ENCODE measurements around the gene IRF2BP1. TPM values are rescaled to one million over a fixed set of nuclear protein-coding genes. Genes with fewer than 3 reads are reported as not detected.
"Not testable (repeated sequence)": the region's sequence is repeated elsewhere in the genome, so short reads cannot be mapped to it uniquely, and the experiment has no call there.

IRF2BP1 gene
- total and polyA plus RNA-seq, 12 donors: 8.0 to 23.0 (median 19.5) TPM

DNA sequence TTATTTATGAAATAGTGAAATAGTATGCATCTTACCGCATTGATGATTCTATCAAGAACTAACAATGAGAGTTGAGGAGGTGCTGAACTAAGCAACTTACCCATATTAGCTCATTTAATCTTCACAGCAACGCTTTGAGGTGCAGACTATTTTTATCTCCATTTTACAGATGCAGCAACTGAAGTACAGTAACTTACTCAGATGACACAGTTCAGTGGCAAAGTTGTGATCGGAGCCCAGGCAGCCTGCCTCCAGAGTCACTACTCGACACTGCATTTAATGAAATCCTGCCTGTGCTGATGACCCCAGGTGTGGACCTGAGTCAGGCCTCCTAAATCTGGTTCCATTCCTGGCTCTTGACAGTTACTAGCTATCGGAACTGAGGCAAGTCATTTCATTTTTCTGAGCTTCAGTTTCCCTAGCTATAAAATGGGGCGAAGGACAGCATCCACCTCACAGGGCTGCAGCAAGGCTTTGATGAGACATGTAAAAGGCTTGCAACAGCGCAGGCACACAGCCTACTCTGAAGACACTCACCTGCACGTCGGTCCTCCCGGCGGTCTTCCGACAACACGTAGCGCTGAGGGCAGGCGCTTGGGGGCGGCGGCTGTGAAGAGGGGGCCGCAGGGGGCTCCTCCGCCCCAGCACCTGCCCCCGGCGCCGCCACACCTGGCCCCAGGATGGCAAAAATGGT, 14.9 kb upstream of the IRF2BP1 start:
- TF ChIP-seq, protein P1, sequence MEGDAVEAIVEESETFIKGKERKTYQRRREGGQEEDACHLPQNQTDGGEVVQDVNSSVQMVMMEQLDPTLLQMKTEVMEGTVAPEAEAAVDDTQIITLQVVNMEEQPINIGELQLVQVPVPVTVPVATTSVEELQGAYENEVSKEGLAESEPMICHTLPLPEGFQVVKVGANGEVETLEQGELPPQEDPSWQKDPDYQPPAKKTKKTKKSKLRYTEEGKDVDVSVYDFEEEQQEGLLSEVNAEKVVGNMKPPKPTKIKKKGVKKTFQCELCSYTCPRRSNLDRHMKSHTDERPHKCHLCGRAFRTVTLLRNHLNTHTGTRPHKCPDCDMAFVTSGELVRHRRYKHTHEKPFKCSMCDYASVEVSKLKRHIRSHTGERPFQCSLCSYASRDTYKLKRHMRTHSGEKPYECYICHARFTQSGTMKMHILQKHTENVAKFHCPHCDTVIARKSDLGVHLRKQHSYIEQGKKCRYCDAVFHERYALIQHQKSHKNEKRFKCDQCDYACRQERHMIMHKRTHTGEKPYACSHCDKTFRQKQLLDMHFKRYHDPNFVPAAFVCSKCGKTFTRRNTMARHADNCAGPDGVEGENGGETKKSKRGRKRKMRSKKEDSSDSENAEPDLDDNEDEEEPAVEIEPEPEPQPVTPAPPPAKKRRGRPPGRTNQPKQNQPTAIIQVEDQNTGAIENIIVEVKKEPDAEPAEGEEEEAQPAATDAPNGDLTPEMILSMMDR (IDR thresholded peaks at IDR 0.05): no peak
- ATAC-seq: no peak
- Histone ChIP-seq H3K27me3 (no peaks in the 10 kb centered on the region), H3K4me3 (peak overlapping the region; percentile 58 to 87 (median 78)), H3K9me3 (no peaks in the 10 kb centered on the region), H3K27ac (no peak overlapping the region), H3K36me3 (peaks cover 0 to 38% (median 5%) of the 10 kb centered on the region in 9 donors), H3K4me1 (peaks cover 0 to 20% (median 18%) of the 10 kb centered on the region in 9 donors)
- 69 to 70% methylated on average over 22 of the region's 22 CpGs for WGBS, 2 donors
- intact Hi-C loops (cut with DNase I): no loop called here
- no peak for DNase-seq

DNA sequence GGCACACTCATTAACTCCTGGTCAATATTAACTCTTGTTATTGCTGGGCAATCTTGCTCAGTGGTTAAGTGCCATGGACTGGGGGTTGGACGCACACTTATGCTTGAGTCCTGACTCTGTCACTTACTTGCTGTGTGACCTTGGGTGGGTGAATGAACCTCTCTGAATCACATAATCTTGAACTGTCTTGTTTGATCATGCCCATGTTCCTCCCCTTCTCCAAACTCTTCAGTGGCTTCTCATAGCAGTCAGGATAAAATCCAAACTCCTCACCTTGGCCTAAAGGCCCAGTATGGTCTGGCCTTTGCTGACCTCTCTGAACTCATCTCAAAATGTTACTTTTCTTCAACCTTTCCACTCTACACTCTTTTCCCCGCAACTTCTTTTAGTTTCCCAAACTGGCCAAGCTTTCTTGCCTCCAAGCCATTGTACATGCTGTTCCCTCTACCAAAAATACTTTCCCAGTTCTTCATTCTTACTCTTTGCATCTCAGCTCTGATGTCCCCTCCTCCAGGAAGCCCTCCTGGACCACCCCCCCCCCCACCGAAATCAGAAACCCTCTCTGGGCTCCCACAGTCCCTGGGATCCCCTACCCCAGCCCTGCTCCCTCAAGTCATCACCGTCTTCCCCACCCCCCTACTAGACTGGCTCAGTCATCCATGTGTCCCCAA, 14.1 kb upstream of the IRF2BP1 start:
- WGBS, 2 donors: 95 to 100% methylated on average over 4 of the region's 4 CpGs
- H3K27me3 ChIP-seq: no peaks in the 10 kb centered on the region
- H3K9me3 ChIP-seq: no peaks in the 10 kb centered on the region
- DNase-seq: no peak
- peaks cover 0 to 20% (median 18%) of the 10 kb centered on the region in 9 donors for H3K4me1 ChIP-seq
- intact Hi-C loops (cut with DNase I): no loop called here
- TF ChIP-seq, protein P1 (IDR thresholded peaks at IDR 0.05): no peak
- H3K4me3 ChIP-seq: no peak overlapping the region
- H3K36me3 ChIP-seq: peaks cover 0 to 46% (median 5%) of the 10 kb centered on the region in 9 donors
- ATAC-seq: no peak
- no peak overlapping the region for H3K27ac ChIP-seq

DNA sequence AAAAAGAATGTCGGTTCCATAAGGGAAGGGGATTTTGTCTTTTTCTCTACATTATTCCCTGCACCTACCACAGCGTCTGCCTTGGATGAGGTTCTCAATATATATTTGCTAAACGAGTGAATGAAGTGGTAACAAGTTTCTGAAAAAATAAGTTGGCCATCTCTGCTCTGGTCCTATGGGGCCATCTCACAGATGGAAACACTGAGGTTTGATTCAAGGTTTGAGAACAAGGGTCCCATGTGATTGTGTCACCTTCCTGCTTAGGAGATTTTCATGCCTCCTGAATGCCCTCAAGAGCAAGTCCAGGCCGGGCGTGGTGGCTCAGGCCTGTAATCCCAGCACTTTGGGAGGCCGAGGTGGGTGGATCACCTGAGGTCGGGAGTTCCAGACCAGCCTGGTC, 13.3 kb upstream of the IRF2BP1 start:
- 90 to 97% methylated on average over 7 of the region's 7 CpGs for WGBS, 2 donors
- H3K27me3 ChIP-seq: no peaks in the 10 kb centered on the region
- H3K4me1 ChIP-seq: peaks cover 0 to 20% (median 18%) of the 10 kb centered on the region in 9 donors
- no peak for ATAC-seq
- no peak overlapping the region for H3K27ac ChIP-seq
- no peak for DNase-seq
- no peak overlapping the region for H3K4me3 ChIP-seq
- intact Hi-C loops (cut with DNase I): no loop called here
- H3K9me3 ChIP-seq: no peaks in the 10 kb centered on the region
- TF ChIP-seq, protein P1 (IDR thresholded peaks at IDR 0.05): no peak
- H3K36me3 ChIP-seq: peaks cover 0 to 54% (median 5%) of the 10 kb centered on the region in 9 donors

DNA sequence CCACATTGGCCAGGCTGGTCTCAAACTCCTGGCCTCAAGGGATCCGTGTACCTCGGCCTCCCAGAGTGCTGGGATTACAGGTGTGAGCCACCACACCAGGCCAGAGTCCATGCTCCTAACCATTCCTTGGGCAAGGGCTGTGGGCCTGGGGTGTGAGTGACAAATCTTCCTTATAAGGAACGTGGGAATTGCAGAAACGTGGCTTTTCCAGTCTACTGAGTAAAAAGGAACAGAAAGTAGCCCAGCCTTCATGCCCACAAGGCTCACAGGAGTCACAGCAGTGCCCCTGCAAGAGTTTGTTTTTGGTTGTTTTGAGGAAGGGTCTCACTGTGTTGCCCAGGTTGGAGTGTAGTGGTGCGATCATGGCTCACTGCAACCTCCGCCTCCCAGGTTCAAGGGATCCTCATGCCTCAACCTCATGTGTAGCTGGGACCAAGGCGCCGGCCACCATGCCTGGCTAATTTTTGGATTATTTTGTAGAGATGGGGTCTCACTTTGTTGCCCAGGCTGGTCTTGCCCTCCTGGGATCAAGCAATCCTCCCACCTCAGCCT, 11.4 kb upstream of the IRF2BP1 start:
- Histone ChIP-seq H3K4me3 (no peak overlapping the region), H3K4me1 (peaks cover 0 to 15% (median 12%) of the 10 kb centered on the region in 9 donors), H3K9me3 (no peaks in the 10 kb centered on the region), H3K27ac (no peak overlapping the region), H3K27me3 (no peaks in the 10 kb centered on the region), H3K36me3 (peaks cover 0 to 58% (median 5%) of the 10 kb centered on the region in 9 donors)
- DNase-seq: no peak
- 93 to 97% methylated on average over 8 of the region's 8 CpGs for whole genome bisulfite sequencing, 2 donors
- TF ChIP-seq, protein P1 (IDR thresholded peaks at IDR 0.05): no peak
- ATAC-seq: no peak
- intact Hi-C loops (cut with DNase I): no loop called here

DNA sequence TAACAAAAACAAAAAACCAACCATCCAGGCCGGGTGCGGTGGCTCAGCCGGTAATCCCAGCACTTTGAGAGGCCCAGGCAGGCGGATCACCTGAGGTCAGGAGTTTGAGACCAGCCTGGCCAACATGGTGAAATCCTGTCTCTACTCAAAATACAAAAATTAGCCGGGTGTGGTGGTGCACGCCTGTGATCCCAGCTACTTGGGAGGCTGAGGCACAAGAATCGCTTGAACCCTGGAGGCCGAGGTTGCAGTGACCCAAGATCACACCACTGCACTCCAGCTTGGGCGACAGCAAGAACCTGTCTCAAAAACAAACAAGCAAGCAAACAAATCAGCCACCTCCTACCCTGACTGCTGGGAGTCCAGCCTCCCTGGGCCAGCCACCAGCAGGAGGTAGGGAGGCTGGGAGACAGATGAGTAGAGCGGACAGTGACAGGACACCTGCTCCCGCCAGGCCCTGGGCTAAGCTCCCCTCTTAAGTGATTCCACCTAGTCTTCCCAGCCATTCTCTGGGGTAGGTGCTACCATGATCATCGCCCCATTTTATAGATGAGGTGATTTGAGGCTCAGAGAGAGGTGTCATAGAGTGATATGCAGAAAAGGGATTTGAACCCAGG, 10.2 kb upstream of the IRF2BP1 start:
- H3K9me3 ChIP-seq; H3K4me3 ChIP-seq; ATAC-seq; H3K27me3 ChIP-seq; intact Hi-C loops (cut with DNase I); H3K4me1 ChIP-seq; H3K27ac ChIP-seq; DNase-seq: not testable (repeated sequence)
- 98% methylated on average over 12 of the region's 12 CpGs for WGBS, 2 donors
- peaks cover 0 to 71% (median 5%) of the 10 kb centered on the region in 9 donors for H3K36me3 ChIP-seq

All from heart right ventricle (tissue), 16 donors.